ENCODE measurements around the gene PPP6R1. TPM values are rescaled to one million over a fixed set of nuclear protein-coding genes. Genes with fewer than 3 reads are reported as not detected.

The PPP6R1 gene
- total and polyA plus RNA-seq, 11 donors = 28.6 to 60.4 (median 41.1) TPM

DNA sequence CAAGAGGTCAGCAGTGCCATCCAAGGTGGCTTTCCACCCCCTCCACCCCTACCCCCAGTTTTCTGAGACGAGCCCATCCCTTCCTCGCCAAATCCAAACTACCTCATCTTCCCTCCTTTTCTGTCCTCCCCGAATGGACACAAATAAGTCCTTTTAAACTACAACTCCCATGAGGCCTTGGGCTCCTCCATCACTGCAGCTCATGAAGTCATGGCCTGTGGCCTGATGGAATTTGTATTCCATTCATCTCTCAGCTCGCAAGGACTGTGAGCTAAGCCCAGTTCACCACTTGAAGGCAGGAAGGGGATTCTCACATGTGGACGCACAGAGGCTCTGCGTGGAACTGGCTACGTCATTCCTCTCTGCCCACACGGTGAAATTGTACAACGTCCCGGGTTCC, 62.0 kb downstream of the PPP6R1 start:
- 81 to 89% (median 89%) methylated on average over 10 of the region's 10 CpGs for WGBS, 4 donors
- Histone ChIP-seq H3K27ac (no peak overlapping the region), H3K36me3 (no peaks in the 10 kb centered on the region), H3K9me3 (no peaks in the 10 kb centered on the region), H3K4me1 (no peaks in the 10 kb centered on the region), H3K27me3 (no peaks in the 10 kb centered on the region), H3K4me3 (no peak overlapping the region)
- TF ChIP-seq, protein P1, sequence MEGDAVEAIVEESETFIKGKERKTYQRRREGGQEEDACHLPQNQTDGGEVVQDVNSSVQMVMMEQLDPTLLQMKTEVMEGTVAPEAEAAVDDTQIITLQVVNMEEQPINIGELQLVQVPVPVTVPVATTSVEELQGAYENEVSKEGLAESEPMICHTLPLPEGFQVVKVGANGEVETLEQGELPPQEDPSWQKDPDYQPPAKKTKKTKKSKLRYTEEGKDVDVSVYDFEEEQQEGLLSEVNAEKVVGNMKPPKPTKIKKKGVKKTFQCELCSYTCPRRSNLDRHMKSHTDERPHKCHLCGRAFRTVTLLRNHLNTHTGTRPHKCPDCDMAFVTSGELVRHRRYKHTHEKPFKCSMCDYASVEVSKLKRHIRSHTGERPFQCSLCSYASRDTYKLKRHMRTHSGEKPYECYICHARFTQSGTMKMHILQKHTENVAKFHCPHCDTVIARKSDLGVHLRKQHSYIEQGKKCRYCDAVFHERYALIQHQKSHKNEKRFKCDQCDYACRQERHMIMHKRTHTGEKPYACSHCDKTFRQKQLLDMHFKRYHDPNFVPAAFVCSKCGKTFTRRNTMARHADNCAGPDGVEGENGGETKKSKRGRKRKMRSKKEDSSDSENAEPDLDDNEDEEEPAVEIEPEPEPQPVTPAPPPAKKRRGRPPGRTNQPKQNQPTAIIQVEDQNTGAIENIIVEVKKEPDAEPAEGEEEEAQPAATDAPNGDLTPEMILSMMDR (IDR thresholded peaks at IDR 0.05) = no peak
- TF ChIP-seq POLR2A (IDR thresholded peaks at IDR 0.05) = no peak
- intact Hi-C loops (cut with DNase I) = no loop called here
- DNase-seq (no peak), ATAC-seq (no peak)

DNA sequence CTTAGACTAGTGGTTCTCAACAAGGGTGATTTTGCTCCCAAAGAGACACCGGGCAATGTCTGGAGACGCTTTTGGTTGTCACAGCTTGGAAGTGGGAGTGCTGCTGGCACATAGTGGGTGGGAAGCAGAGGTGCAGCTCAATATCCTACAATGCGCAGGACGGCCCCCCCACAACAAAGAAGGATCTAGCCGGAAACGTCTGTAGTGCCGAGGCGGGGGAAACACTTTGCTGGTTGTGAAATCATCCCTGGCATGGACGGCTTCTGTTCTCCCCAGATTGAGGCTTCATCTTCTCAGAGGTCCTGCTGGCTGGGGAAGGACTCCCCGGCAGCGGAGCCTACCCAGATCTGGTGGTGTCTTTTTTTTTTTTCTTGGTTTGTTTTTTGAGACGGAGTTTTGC, 65.3 kb downstream of the PPP6R1 start:
- Histone ChIP-seq H3K36me3 (no peaks in the 10 kb centered on the region), H3K27me3 (no peaks in the 10 kb centered on the region), H3K27ac (no peak overlapping the region), H3K9me3 (no peaks in the 10 kb centered on the region), H3K4me1 (peaks cover 0 to 7% (median 0%) of the 10 kb centered on the region in 12 donors), H3K4me3 (no peak overlapping the region)
- intact Hi-C loops (cut with DNase I) = loop anchor here in 1 of 10 donors (5.0 kb wide), 1 partner anchor 264 kb away; no protein-coding TSS in a partner anchor
- TF ChIP-seq, protein P1 (IDR thresholded peaks at IDR 0.05) = no peak
- TF ChIP-seq POLR2A (IDR thresholded peaks at IDR 0.05) = no peak
- DNase-seq = peak in 1 of 5 donors; percentile 19
- 80 to 89% (median 83%) methylated on average over 12 of the region's 12 CpGs for WGBS, 4 donors
- no peak for ATAC-seq

DNA sequence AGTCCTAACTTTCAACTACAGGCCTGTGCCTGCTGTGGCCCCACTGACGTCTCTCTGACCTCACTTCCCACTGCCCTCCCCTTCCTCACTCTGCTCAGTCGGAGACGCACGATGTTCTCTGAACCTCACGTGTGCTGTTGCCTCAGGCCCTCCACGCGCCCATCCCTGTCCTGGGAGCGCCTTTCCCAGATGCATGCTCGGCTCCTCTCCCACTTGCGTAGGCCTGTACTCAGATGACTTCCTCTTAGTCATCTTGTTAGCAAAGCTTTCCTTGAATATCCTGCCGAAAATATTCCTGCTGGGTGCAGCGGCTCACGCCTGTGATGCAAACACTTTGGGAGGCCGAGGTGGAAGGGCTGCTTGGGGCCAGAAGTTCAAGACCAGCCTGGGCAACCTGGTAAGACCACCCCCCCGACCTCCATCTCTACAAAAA, 69.4 kb downstream of the PPP6R1 start:
- H3K27ac ChIP-seq = peak overlapping the region in 6 of 12 donors; percentile 6 to 70 (median 44)
- H3K9me3 ChIP-seq = no peaks in the 10 kb centered on the region
- TF ChIP-seq POLR2A (IDR thresholded peaks at IDR 0.05) = no peak
- TF ChIP-seq, protein P1 (IDR thresholded peaks at IDR 0.05) = no peak
- H3K36me3 ChIP-seq = no peaks in the 10 kb centered on the region
- H3K4me1 ChIP-seq = peaks cover 0 to 7% (median 0%) of the 10 kb centered on the region in 12 donors
- intact Hi-C loops (cut with DNase I) = no loop called here
- H3K4me3 ChIP-seq = no peak overlapping the region
- peaks cover 0 to 5% (median 0%) of the 10 kb centered on the region in 9 donors for H3K27me3 ChIP-seq
- WGBS, 4 donors = 55 to 67% (median 63%) methylated on average over 15 of the region's 15 CpGs
- DNase-seq (peak; percentile 38 to 64 (median 53)), ATAC-seq (peak; percentile 28 to 96 (median 90))

DNA sequence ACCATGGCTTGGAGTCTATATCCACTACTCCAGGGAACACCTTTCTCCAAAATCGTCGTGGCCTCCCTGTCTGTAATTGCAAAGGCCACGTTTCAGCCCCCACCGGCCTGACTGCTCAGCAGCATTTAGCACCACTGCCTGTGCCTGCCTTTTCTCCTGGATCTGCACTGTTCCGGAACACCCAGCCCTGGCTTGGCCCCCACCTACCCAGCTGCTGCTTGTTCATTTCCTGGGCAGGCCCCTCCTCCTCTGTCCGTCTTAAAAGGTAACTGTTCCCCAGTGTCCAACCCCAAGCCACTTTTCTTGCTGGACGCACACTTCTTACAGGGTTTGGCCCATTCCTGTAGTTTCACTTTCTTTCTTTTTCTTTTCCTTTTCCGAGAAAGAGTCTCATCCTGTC, 70.2 kb downstream of the PPP6R1 start:
- H3K4me1 ChIP-seq = peaks cover 0 to 7% (median 0%) of the 10 kb centered on the region in 12 donors
- intact Hi-C loops (cut with DNase I) = no loop called here
- H3K27ac ChIP-seq = peak overlapping the region in 6 of 12 donors; percentile 6 to 70 (median 44)
- ATAC-seq (peak in 1 of 4 donors; percentile 47), DNase-seq (peak in 1 of 5 donors; percentile 9)
- WGBS, 4 donors = 56 to 71% (median 63%) methylated on average over 8 of the region's 8 CpGs
- no peaks in the 10 kb centered on the region for H3K36me3 ChIP-seq
- TF ChIP-seq, protein P1 (IDR thresholded peaks at IDR 0.05) = no peak
- TF ChIP-seq POLR2A (IDR thresholded peaks at IDR 0.05) = no peak
- H3K4me3 ChIP-seq = no peak overlapping the region
- H3K9me3 ChIP-seq = no peaks in the 10 kb centered on the region
- H3K27me3 ChIP-seq = peaks cover 0 to 5% (median 0%) of the 10 kb centered on the region in 9 donors
